Endodermal cell (in vitro differentiated cells): ENCODE data around the gene LSMEM2. TPM values are rescaled to one million over a fixed set of nuclear protein-coding genes. Genes with fewer than 3 reads are reported as not detected.

ENCODE experiments used
- DNase-seq: peaks from one replicate; pipeline ENCODE4 v3.0.0-alpha.2; 2017
- H3K27ac ChIP-seq: 2 replicates; pipeline ENCODE4 v1.5.1; 2013; ENCODE audit warnings: mild to moderate bottlenecking, low read depth, low read length, moderate library complexity
- H3K27me3 ChIP-seq: 2 replicates; pipeline ENCODE4 v1.6.1; 2013; ENCODE audit warnings: mild to moderate bottlenecking, low read length, moderate library complexity; ENCODE audit not compliant: insufficient read depth, control insufficient read depth, poor library complexity, severe bottlenecking
- H3K36me3 ChIP-seq: 2 replicates; pipeline ENCODE4 v1.7.0; 2013; ENCODE audit warnings: mild to moderate bottlenecking, low read length, moderate library complexity; ENCODE audit not compliant: control insufficient read depth, insufficient read depth
- H3K4me1 ChIP-seq: one replicate; pipeline ENCODE4 v1.7.0; 2013; ENCODE audit warnings: low read length; ENCODE audit not compliant: control insufficient read depth, insufficient read depth
- H3K4me3 ChIP-seq: 2 replicates; pipeline ENCODE4 v1.5.1; 2013; ENCODE audit warnings: mild to moderate bottlenecking, low read length, moderate library complexity
- H3K9ac ChIP-seq: 2 replicates; pipeline ENCODE4 v1.6.1; 2013; ENCODE audit warnings: mild to moderate bottlenecking, low read length, moderate library complexity; ENCODE audit not compliant: poor library complexity, severe bottlenecking; ENCODE audit errors: extremely low read depth
- H3K9me3 ChIP-seq: 2 replicates; pipeline ENCODE4 v1.6.1; 2013; ENCODE audit warnings: mild to moderate bottlenecking, low read length, moderate library complexity; ENCODE audit not compliant: control insufficient read depth
- H3K27ac Mint-ChIP-seq: 2 replicates; pipeline ENCODE4 v1.8.0; 2020; ENCODE audit warnings: mixed read lengths
- H3K27me3 Mint-ChIP-seq: 2 replicates; pipeline ENCODE4 v1.8.0; 2021; ENCODE audit warnings: mild to moderate bottlenecking, mixed read lengths; ENCODE audit not compliant: insufficient read depth
- H3K36me3 Mint-ChIP-seq: 2 replicates; pipeline ENCODE4 v1.8.0; 2020; ENCODE audit warnings: low read depth, mixed read lengths
- H3K4me1 Mint-ChIP-seq: 2 replicates; pipeline ENCODE4 v1.8.0; 2020; ENCODE audit warnings: mixed read lengths
- H3K4me3 Mint-ChIP-seq: 2 replicates; pipeline ENCODE4 v1.8.0; 2020; ENCODE audit warnings: mild to moderate bottlenecking, moderate library complexity, mixed read lengths
- H3K9me3 Mint-ChIP-seq: 2 replicates; pipeline ENCODE4 v1.8.0; 2020; ENCODE audit warnings: mild to moderate bottlenecking, mixed read lengths
- WGBS, 2 experiments: methylation state at CpG; one replicate each; pipeline versions ENCODE4 v1.1.5 to v1.1.7; 2013; ENCODE audit warnings: missing lambda C conversion rate in 2 of 2, mixed read lengths in 1 of 2; ENCODE audit not compliant: insufficient coverage in 1 of 2, insufficient read length in 1 of 2; 5-methylcytosine and 5-hydroxymethylcytosine counted together
- total RNA-seq, 2 donors: library from RNA; stranded (reverse); fragmentation: NEBNext Ultra II Directional in 1 of 2; extraction: Animal tissue kit (Norgen Biotek cat#: 25700) in 1 of 2; gene quantifications; 2 replicates in 1 of 2; 3 replicates in 1 of 2; pipeline ENCODE4 v1.2.1, GENCODE V29; 2021
- TF ChIP-seq, protein P1 (sequence below): fragments of 200-600 bp; sonication (generic); conservative IDR thresholded peaks from 2 replicates; pipeline ENCODE4 v1.5.0; 2021; ENCODE audit warnings: antibody characterized with exemption, mild to moderate bottlenecking

Gene LSMEM2
- total RNA-seq, 2 donors from 2014 or later, result not detected

DNA sequence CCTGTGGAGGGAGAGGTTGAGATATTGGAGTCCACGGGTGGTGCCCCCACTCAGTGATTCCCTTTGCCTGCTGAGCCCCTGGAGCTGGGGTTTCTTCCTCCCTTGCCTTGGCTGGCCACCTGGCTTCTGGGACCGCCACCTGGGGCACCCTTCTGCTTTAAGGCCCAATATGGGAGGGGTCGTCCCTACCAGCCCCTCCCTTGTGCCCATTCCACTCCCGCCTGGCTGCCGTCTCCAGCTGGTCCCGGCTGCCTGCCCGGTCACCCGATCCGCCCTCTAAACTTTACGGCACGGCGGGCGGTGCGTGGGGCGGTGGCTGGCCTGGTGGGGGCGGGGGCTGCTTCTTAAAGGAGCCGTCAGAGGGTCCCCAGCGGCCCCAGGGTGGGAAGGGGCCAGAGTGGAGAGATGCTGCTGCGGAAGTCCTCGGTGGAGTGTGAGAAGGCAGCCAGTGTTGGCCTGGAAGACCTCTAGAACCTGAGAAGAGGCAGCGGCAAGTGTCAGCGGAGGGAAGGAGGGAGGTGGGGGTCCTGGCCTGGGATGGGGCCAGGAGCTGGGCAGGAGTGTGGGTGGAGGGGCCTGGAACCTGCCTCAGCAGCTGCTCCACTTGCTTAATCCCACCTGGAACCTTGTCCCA lies 11.5 kb upstream of the LSMEM2 start:
- peaks cover 22% of the 10 kb centered on the region for H3K4me1 Mint-ChIP-seq
- DNase-seq, result peak; percentile 79
- peaks cover 9% of the 10 kb centered on the region for H3K4me1 ChIP-seq

DNA sequence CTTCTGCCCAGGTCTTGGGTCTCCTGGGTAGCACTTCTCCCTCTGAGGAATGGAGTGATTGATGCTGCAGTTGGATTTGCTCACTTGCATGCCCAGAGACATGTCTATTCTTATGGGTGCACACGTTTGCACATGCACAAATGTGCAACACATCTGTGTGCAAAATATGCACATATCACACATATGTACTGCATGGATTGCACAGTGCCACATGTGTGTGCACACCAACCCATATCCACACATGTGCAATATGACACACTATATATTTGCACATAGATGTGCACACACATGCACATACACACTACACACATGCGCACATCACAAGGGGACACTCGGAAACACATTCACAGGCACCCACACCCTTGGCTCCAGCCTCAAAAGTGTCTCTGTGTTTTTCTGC lies 10.6 kb upstream of the LSMEM2 start:
- peaks cover 4% of the 10 kb centered on the region for H3K27me3 ChIP-seq
- 85 to 94% methylated on average over 3 of the region's 3 CpGs for WGBS, 2 experiments
- no peak overlapping the region for H3K9ac ChIP-seq
- H3K4me1 ChIP-seq, result peaks cover 9% of the 10 kb centered on the region
- no peak overlapping the region for H3K27ac Mint-ChIP-seq
- H3K27ac ChIP-seq, result no peak overlapping the region
- H3K36me3 Mint-ChIP-seq, result no peaks in the 10 kb centered on the region
- H3K4me3 Mint-ChIP-seq, result no peak overlapping the region
- no peaks in the 10 kb centered on the region for H3K36me3 ChIP-seq
- H3K27me3 Mint-ChIP-seq, result peaks cover 14% of the 10 kb centered on the region
- H3K4me1 Mint-ChIP-seq, result peaks cover 26% of the 10 kb centered on the region
- no peak overlapping the region for H3K4me3 ChIP-seq
- TF ChIP-seq, protein P1, sequence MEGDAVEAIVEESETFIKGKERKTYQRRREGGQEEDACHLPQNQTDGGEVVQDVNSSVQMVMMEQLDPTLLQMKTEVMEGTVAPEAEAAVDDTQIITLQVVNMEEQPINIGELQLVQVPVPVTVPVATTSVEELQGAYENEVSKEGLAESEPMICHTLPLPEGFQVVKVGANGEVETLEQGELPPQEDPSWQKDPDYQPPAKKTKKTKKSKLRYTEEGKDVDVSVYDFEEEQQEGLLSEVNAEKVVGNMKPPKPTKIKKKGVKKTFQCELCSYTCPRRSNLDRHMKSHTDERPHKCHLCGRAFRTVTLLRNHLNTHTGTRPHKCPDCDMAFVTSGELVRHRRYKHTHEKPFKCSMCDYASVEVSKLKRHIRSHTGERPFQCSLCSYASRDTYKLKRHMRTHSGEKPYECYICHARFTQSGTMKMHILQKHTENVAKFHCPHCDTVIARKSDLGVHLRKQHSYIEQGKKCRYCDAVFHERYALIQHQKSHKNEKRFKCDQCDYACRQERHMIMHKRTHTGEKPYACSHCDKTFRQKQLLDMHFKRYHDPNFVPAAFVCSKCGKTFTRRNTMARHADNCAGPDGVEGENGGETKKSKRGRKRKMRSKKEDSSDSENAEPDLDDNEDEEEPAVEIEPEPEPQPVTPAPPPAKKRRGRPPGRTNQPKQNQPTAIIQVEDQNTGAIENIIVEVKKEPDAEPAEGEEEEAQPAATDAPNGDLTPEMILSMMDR, result no peak
- no peaks in the 10 kb centered on the region for H3K9me3 ChIP-seq
- no peak for DNase-seq
- no peaks in the 10 kb centered on the region for H3K9me3 Mint-ChIP-seq

More for the DNA sequence above, 11.5 kb upstream of the LSMEM2 start:
- no peaks in the 10 kb centered on the region for H3K36me3 ChIP-seq
- H3K27ac ChIP-seq, result no peak overlapping the region
- no peaks in the 10 kb centered on the region for H3K27me3 ChIP-seq
- Mint-ChIP-seq H3K36me3 (no peaks in the 10 kb centered on the region), H3K9me3 (no peaks in the 10 kb centered on the region), H3K27ac (no peak overlapping the region), H3K27me3 (peaks cover 8% of the 10 kb centered on the region), H3K4me3 (peak overlapping the region; percentile 19)
- TF ChIP-seq, protein P1, result no peak
- no peak overlapping the region for H3K9ac ChIP-seq
- H3K9me3 ChIP-seq, result no peaks in the 10 kb centered on the region
- WGBS, 2 experiments, result 41 to 47% methylated on average over 4 to 22 of the region's 22 CpGs
- no peak overlapping the region for H3K4me3 ChIP-seq

DNA sequence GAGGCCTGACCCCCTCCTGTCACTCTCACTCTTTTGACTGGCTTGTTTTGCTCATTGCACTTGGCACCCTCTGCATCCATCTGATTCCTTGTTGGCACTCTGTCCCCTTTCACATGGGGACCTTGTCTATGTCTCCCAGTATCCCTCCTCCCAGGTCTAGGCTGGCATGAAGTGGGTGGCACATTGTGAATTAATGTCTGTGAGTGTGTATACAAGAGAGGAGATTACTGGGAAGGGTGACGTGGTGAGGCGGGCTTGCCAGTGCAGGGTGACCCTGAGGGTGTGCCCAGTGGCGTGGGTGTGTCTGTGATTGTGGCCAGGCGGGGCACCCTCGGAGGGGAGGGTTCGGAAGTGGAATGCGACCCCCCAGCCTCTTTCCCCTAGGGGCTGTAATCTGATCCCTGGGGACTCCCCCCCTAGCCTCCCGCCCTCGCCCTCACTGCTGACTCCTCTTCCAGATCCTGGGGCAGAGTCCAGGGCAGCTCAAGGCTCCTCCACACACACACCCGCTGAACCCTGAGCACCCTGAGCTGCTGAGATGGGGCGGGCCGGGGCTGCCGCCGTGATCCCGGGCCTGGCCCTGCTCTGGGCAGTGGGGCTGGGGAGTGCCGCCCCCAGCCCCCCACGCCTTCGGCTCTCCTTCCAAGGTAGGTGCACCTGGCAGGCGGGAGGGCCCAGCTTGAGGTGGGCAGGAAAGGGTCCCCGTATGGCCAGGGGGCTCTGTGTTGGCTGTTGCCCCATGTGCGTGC lies 10.0 kb upstream of the LSMEM2 start, which contains the start of gene SEMA3B:
Gene SEMA3B, plus strand, starts transcription at position 445 of the 749 bp plus-strand sequence. Its CDS starts 94 bp downstream, at position 539.
- Mint-ChIP-seq H3K4me1 (peaks cover 26% of the 10 kb centered on the region), H3K27ac (peak within 1 kb of the TSS; percentile 26), H3K9me3 (no peaks in the 10 kb centered on the region), H3K36me3 (no peaks in the 10 kb centered on the region), H3K4me3 (no peak within 1 kb of the TSS), H3K27me3 (peaks cover 19% of the 10 kb centered on the region)
- H3K9me3 ChIP-seq, result no peaks in the 10 kb centered on the region
- no peak within 1 kb of the TSS for H3K9ac ChIP-seq
- H3K27ac ChIP-seq, result peak within 1 kb of the TSS; percentile 16
- WGBS, 2 experiments, result 80 to 85% methylated on average over 6 to 21 of the region's 21 CpGs
- H3K4me1 ChIP-seq, result peaks cover 9% of the 10 kb centered on the region
- TF ChIP-seq, protein P1, result no peak
- no peaks in the 10 kb centered on the region for H3K36me3 ChIP-seq
- H3K27me3 ChIP-seq, result peaks cover 10% of the 10 kb centered on the region
- peak; percentile 63 for DNase-seq
- no peak within 1 kb of the TSS for H3K4me3 ChIP-seq
